ENCODE data around the gene RIN3. TPM values are rescaled to one million over a fixed set of nuclear protein-coding genes. Genes with fewer than 3 reads are reported as not detected.
"Not testable (repeated sequence)": the region's sequence is repeated elsewhere in the genome, so short reads cannot be mapped to it uniquely, and the experiment has no call there.

RIN3 gene
- polyA plus RNA-seq, 1 donor: 10.8 TPM

GRCh38 chr14:92670160-92670559 lies 156.6 kb downstream of the RIN3 start:
- DNase-seq (ENCODE audit: low read depth): no peak

- no peak for DNase-seq (ENCODE audit: low read depth)
These were observed 157.2 kb downstream of the RIN3 start for GRCh38 chr14:92670643-92671366.

- no peak for DNase-seq (ENCODE audit: low read depth)
These were observed 160.1 kb downstream of the RIN3 start for GRCh38 chr14:92673601-92674150.

- DNase-seq (ENCODE audit: low read depth): no peak
These were observed 161.8 kb downstream of the RIN3 start for GRCh38 chr14:92675421-92675820.

DNA sequence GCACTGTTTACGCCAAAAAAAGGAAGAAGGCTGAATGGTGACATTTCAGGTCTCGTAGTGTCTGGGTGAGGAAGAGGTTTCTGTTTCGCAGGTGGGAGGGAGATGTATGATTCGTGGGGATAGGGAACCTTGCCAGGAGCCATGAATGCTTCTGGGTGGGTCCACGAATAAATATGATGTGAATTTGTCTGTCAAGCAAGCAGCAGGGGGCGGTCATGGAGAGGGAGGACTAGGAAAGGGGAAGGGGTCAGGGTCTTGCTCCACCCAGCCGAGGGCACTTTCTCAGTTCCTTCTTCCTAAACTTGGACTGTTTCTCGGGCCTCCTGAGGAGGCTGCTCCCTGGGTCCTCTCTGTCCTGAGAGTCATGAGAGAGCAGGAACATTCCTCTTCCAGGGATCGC lies 162.4 kb downstream of the RIN3 start:
- DNase-seq (ENCODE audit: low read depth): no peak

- DNase-seq (ENCODE audit: low read depth): no peak
These were observed 163.0 kb downstream of the RIN3 start for GRCh38 chr14:92676403-92677086.

GRCh38 chr14:92677087-92677668 lies 163.6 kb downstream of the RIN3 start:
- no peak for DNase-seq (ENCODE audit: low read depth)

DNA sequence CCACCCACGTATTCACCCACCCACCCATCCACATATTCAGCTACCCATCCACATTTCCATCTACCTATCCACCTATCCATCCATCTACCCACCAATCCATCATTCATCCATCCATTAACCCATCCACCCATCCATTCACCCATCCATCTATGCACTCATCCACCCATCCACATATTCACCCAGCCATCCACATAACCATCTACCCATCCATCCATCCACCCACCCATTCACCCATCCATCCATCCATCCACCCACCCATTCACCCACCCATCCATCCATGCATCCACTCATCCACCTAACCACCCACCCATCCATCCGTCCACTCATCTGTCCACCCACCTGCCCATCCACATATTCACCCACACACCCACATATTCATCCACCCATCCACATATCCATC lies 164.4 kb downstream of the RIN3 start:
- no peak for DNase-seq (ENCODE audit: low read depth)

DNA sequence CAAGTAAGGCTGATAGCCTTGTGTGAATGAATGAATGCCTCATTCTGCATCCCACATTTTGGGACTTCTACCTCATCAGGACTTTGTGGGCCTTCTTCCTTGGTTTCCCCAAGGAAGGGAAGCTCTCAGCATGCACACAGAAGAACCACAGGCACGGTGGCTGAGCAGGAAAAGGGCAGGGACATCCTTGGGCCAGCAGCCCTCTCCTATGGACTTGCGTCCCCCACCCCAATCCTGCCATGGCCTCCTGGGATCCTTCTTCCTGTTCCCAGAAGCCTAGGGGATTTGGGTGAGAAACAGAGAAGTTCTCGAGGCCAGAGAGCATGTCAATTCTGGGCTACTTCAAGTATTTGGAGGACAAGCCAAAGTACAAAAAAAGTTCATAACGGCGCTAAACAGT lies 165.2 kb downstream of the RIN3 start:
- no peak for DNase-seq (ENCODE audit: low read depth)

GRCh38 chr14:92679246-92679645 lies 165.7 kb downstream of the RIN3 start:
- DNase-seq (ENCODE audit: low read depth): no peak

DNA sequence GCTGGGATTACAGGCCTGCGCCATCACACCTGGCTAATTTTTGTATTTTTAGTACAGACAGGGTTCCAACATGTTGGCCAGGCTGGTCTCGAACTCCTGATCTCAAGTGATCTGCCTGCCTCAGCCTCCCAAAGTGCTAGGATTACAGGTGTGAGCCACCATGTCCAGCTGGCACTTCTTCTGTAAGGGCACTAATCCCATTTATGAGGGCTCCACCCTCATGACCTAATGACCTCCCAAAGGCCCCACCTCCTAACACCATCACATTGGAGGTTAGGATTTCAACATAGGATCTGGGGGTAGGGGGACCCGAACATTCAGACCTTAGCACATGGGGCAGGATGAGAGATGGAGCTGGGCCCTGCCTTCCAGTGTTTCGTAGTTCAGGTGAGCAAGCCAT lies 166.7 kb downstream of the RIN3 start:
- not testable (repeated sequence) for DNase-seq (ENCODE audit: low read depth)

DNA sequence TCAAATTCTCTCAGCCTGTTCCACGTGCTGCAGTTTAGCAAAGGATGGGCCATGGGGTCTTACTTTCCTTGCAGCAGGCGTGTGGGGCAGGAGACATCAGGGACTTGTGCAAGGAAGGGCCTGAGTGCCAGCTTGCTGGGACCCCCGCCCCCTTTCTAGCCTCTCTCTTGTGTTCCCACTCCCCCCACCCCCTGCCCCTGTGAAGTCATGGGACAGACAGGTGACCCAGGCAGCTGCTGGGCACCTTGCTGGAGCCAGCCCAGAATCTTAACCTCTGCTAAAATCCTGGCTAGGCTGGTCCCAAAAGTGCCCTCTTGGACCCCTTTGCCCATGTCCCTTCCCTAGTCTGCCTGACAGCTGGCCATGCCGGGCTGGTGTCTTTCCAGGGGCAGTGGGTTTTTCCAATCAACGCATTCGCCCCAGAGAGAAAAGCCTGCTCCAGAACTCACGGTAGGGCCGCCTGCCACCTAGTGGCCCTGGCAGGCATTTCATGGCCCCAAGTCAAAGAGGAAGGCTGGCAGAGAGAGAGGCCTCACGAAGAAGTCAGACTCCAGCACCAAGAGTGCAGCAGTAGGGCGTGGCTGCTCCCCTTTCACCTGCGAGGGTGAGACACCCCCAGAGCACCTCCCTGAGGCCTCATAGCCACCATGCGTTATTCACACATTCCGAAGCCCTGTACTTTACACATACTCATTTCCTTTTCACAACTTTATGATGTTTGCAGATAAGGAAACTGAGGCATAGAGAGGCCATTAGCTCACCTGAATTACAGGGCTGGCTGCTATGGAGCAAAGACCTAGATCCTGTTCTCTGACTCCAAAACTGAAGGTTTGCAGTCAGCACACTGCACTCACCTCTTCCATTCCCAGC lies 167.4 kb downstream of the RIN3 start:
- DNase-seq (ENCODE audit: low read depth): no peak

DNA sequence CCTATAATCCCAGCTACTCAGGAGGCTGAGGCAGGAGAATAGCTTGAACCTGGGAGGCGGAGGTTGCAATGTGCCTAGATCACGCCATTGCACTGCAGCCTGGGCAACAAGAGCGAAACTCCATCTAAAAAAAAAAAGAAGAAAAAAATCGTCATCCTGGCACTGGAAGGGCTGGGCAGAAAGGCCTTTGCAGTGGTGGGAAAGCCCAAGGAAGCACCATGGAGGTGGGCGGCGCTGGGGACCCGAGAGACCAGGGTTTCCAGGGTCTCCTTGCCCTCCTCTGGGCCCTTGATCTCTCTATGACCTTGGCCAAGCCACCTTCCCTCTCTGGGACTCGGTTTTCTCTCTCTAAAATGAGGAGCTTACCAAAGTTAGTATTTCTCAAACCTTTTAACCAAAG lies 169.5 kb downstream of the RIN3 start:
- no peak for DNase-seq (ENCODE audit: low read depth)

- DNase-seq (ENCODE audit: low read depth): no peak
These were observed 171.4 kb downstream of the RIN3 start for GRCh38 chr14:92684801-92685560.

GRCh38 chr14:92685784-92686355 lies 172.3 kb downstream of the RIN3 start:
- DNase-seq (ENCODE audit: low read depth): no peak

DNA sequence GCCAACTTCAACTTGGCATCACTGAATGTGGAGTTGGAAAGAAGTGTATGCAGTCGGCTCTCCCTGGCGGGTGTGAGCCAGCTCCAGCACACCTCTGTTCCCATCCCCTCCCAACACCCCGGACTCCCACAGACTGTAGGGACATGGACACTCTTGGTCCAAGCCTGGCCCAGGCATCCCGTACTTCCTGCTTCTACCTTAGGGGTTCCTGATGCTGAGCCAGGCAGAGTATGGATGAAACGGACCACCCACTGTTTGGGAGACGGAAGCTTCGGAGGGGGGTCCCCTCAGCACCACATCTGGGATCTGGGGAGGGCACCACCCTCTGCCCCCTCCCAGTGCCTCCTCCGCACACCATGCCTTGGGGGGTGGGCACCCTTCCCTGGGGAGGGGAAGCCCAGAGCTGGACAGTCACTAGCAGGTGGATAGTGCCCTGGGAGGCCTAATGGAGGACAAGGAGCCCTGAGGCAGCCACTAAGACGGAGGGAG lies 172.9 kb downstream of the RIN3 start:
- DNase-seq (ENCODE audit: low read depth): no peak

DNA sequence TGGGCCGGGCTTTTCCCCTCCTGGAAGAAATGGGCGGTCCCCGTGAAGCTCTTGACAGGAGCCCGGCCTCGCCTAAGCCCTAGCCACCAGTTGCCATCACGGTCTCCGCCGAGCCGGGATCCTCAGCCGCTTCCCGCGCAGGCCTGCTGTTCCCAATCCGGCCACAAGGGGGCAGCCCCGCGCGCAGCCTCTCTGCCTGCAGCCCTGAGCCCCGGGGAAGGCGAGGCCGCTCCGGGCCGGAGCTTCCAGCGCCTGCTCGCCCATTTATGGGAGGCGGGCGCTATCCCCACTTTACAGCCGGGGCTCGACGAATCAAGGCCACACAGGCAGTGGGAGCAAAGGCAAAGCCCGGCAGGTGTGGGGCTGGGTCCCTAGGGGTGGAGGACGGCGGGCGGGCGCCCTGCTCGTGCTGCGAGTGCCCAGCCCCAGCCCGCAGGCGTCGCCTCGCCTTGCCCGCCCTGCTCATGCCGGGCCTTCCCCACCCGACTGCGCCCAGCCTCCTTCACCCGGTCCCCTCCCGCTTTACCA lies 173.4 kb downstream of the RIN3 start:
- no peak for DNase-seq (ENCODE audit: low read depth)

DNA sequence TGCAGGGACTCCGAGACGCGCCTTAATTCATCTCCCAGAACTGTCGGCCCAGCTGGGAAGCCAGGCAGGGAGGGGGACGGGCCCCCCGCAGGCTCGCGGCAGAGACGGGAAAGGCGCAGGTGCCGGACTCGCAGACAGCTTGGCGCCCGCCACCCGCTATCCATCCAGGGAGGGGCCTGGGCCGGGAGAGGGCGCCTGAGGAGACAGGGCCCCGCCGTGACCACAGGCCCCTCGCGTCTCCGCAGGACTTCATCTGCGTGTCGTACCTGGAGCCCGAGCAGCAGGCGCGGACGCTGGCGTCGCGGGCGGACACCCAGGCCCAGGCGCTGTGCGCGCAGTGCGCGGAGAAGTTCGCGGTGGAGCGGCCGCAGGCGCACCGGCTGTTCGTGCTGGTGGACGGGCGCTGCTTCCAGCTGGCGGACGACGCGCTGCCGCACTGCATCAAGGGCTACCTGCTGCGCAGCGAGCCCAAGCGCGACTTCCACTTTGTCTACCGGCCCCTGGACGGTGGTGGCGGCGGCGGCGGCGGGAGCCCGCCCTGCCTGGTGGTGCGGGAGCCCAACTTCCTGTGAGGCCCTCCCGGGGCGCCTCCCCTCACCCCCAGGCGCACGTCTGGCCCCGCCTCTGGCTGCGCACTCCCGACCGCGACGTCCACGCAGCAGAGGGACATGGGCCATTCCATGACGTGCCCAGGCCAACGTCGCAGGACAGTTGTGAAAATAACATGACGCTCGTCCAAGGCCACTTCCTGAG lies 174.3 kb downstream of the RIN3 start:
- no peak for DNase-seq (ENCODE audit: low read depth)
